K562 (cell line): Measurements from ENCODE around the gene UBE2H.
"Not testable (repeated sequence)": the region's sequence is repeated elsewhere in the genome, so short reads cannot be mapped to it uniquely, and the experiment has no call there.

ENCODE experiments used
- CREB1 ChIP-seq, 2 experiments: sonication (generic) in 1 of 2; formaldehyde crosslinking in 1 of 2; IDR thresholded peaks; 2 replicates each; pipeline versions ENCODE4 v1.6.1 to v1.8.0; 2012 to 2022; ENCODE audit warnings: inconsistent platforms in 1 of 2, mild to moderate bottlenecking in 1 of 2, missing genetic modification reagents in 1 of 2, moderate library complexity in 1 of 2
- EHMT2 ChIP-seq: fragments of 450-650 bp; IDR thresholded peaks from 2 replicates; pipeline ENCODE4 v1.6.1; 2018; ENCODE audit warnings: antibody characterized with exemption
- EP300 ChIP-seq: IDR thresholded peaks from 2 replicates; pipeline ENCODE4 v1.6.1; 2012; ENCODE audit warnings: low read length, improper control_type of control experiment
- KAT7 ChIP-seq: sonication (generic); formaldehyde crosslinking; IDR thresholded peaks from 2 replicates; pipeline ENCODE4 v1.8.0; 2022; ENCODE audit warnings: missing genetic modification reagents, mild to moderate bottlenecking, borderline replicate concordance
- POLR2AphosphoS5 ChIP-seq: IDR thresholded peaks from 2 replicates; pipeline ENCODE4 v1.6.1; 2011; ENCODE audit warnings: mild to moderate bottlenecking, low read depth, low read length, moderate library complexity; ENCODE audit not compliant: control insufficient read depth, insufficient read depth
- SETDB1 ChIP-seq: IDR thresholded peaks from one replicate; pipeline ENCODE4 v1.6.1; 2012; ENCODE audit warnings: low read length, control low read depth, inconsistent platforms
- ZSCAN29 ChIP-seq: fragments of 450-650 bp; IDR thresholded peaks from 2 replicates; pipeline ENCODE4 v1.6.1; 2017
- TF ChIP-seq, protein P1 (sequence below): fragments of 450-650 bp; formaldehyde crosslinking; IDR thresholded peaks from 2 replicates; pipeline ENCODE4 v1.4.0; 2020; ENCODE audit warnings: mild to moderate bottlenecking
- TF ChIP-seq, protein P2 (sequence below): fragments of 150-350 bp; conservative IDR thresholded peaks from 2 replicates; pipeline ENCODE4 v1.6.1; 2014; ENCODE audit warnings: low read length

DNA sequence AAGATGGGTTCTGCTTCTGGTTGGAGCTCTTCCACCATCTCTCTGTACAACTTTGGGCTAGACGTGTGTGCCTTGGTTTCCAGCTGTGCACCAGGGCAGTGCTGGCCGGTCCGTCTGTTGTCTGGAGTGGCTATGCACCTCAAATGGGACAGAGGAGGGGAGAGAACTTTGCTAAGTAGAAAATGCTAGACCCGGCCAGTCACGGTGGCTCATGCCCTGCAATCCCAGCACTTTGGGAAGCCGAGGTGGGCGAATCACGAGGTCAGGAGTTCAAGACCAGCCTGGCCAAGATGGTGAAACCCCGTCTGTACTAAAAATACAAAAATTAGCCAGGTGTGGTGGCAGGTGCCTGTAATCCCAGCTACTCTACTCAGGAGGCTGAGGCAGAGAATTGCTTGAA is 158.3 kb downstream of the UBE2H start:
- TF ChIP-seq POLR2AphosphoS5; ZSCAN29; EHMT2; KAT7; EP300; CREB1 (IDR thresholded peaks at IDR 0.05); CREB1 (CRISPR knock-in tag; IDR thresholded peaks at IDR 0.05); SETDB1: not testable (repeated sequence)
- TF ChIP-seq, protein P1, sequence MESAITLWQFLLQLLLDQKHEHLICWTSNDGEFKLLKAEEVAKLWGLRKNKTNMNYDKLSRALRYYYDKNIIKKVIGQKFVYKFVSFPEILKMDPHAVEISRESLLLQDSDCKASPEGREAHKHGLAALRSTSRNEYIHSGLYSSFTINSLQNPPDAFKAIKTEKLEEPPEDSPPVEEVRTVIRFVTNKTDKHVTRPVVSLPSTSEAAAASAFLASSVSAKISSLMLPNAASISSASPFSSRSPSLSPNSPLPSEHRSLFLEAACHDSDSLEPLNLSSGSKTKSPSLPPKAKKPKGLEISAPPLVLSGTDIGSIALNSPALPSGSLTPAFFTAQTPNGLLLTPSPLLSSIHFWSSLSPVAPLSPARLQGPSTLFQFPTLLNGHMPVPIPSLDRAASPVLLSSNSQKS, result not testable (repeated sequence)
- TF ChIP-seq, protein P2, sequence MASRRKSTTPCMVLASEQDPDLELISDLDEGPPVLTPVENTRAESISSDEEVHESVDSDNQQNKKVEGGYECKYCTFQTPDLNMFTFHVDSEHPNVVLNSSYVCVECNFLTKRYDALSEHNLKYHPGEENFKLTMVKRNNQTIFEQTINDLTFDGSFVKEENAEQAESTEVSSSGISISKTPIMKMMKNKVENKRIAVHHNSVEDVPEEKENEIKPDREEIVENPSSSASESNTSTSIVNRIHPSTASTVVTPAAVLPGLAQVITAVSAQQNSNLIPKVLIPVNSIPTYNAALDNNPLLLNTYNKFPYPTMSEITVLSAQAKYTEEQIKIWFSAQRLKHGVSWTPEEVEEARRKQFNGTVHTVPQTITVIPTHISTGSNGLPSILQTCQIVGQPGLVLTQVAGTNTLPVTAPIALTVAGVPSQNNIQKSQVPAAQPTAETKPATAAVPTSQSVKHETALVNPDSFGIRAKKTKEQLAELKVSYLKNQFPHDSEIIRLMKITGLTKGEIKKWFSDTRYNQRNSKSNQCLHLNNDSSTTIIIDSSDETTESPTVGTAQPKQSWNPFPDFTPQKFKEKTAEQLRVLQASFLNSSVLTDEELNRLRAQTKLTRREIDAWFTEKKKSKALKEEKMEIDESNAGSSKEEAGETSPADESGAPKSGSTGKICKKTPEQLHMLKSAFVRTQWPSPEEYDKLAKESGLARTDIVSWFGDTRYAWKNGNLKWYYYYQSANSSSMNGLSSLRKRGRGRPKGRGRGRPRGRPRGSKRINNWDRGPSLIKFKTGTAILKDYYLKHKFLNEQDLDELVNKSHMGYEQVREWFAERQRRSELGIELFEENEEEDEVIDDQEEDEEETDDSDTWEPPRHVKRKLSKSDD, result not testable (repeated sequence)
